ENCODE data around the gene EMILIN1. TPM values are rescaled to one million over a fixed set of nuclear protein-coding genes. Genes with fewer than 3 reads are reported as not detected.

EMILIN1 gene
- total RNA-seq, 1 donor from 2014 or later, result 1.1 TPM

DNA sequence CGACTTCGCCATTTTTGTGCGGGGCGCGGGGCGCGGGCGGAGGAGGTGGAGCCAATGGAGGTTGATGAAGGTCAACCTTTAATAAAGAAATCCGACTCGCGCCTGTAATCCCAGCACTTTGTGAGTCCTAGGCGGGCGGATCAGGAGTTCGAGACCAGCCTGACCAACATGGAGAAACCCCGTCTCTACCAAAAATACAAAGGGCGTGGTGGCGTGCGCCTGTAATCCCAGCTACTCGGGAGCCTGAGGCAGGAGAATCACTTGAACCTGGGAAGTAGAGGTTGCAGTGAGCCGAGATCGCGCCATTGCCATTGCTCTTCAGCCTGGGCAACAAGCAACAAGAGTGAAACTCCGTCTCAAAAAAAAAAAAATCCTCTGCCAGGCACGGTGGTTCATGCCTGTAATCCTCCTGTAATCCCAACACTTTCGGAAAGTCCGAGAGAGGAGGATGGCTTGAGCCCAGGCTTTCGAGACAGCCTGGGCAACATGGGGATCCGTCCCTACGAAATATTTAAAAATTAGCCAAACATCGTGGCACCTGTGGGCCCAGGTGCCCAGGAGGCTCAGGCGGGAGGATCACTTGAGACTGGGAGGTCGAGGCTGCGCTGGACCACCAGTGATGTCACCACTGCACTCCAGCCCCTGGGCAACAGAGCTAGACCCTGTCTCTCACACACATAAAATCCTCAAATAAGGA lies 56.5 kb downstream of the EMILIN1 start:
- TF ChIP-seq CTCF (IDR thresholded peaks at IDR 0.05; ENCODE audit: unreplicated experiment), result no peak
- Mint-ChIP-seq H3K27ac (peak overlapping the region; percentile 97), H3K27me3 (peaks cover 7% of the 10 kb centered on the region), H3K4me3 (ENCODE audit: low read depth) (peak overlapping the region; percentile 92), H3K9me3 (ENCODE audit: low read depth) (no peaks in the 10 kb centered on the region), H3K4me1 (ENCODE audit: low read depth) (peaks cover 12% of the 10 kb centered on the region), H3K36me3 (ENCODE audit: insufficient read depth) (peaks cover 3% of the 10 kb centered on the region)
- DNase-seq (ENCODE audit: low spot score, unreplicated experiment), result no peak

GRCh38 chr2:27135478-27135955 lies 57.1 kb downstream of the EMILIN1 start:
- DNase-seq (ENCODE audit: low spot score, unreplicated experiment), result no peak
- Mint-ChIP-seq H3K4me3 (ENCODE audit: low read depth) (peak overlapping the region; percentile 92), H3K36me3 (ENCODE audit: insufficient read depth) (peaks cover 3% of the 10 kb centered on the region), H3K27ac (peak overlapping the region; percentile 97), H3K9me3 (ENCODE audit: low read depth) (no peaks in the 10 kb centered on the region), H3K4me1 (ENCODE audit: low read depth) (peaks cover 12% of the 10 kb centered on the region), H3K27me3 (peaks cover 7% of the 10 kb centered on the region)
- TF ChIP-seq CTCF (IDR thresholded peaks at IDR 0.05; ENCODE audit: unreplicated experiment), result no peak

Other genes with a start within 250 kb of the EMILIN1 start
- 70.3 and 75.0 TPM in 2 replicates for gene DPYSL5, start 230.5 kb upstream of the EMILIN1 start, total RNA-seq
- gene MAPRE3, start 108.0 kb upstream of the EMILIN1 start, total RNA-seq, result 18.0 and 18.6 TPM in 2 replicates
- gene TMEM214, start 45.6 kb upstream of the EMILIN1 start, total RNA-seq, result 54.0 and 55.2 TPM in 2 replicates
- gene AGBL5, start 26.9 kb upstream of the EMILIN1 start, total RNA-seq, result 58.7 and 60.2 TPM in 2 replicates
- gene OST4, start 7.0 kb upstream of the EMILIN1 start, total RNA-seq, result 245 and 254 TPM in 2 replicates
- gene KHK, start 8.2 kb downstream of the EMILIN1 start, total RNA-seq, result 4.4 and 5.2 TPM in 2 replicates
- 0.31 and 0.87 TPM in 2 replicates for gene CGREF1, start 40.5 kb downstream of the EMILIN1 start, total RNA-seq
- 0.31 and 0.34 TPM in 2 replicates for gene ABHD1, start 45.2 kb downstream of the EMILIN1 start, total RNA-seq
- gene PREB, start 56.0 kb downstream of the EMILIN1 start, total RNA-seq, result 46.9 and 49.7 TPM in 2 replicates
- gene PRR30, start 60.8 kb downstream of the EMILIN1 start, total RNA-seq, result not detected in 2 replicates
- not detected in 2 replicates for gene TCF23, start 70.4 kb downstream of the EMILIN1 start, total RNA-seq
- 96.4 and 107 TPM in 2 replicates for gene ATRAID, start 133.4 kb downstream of the EMILIN1 start, total RNA-seq
- 66.7 and 70.8 TPM in 2 replicates for gene SLC5A6, start 133.7 kb downstream of the EMILIN1 start, total RNA-seq
- 59.3 and 59.7 TPM in 2 replicates for gene CAD, start 138.8 kb downstream of the EMILIN1 start, total RNA-seq
- not detected in 2 replicates for gene SLC30A3, start 184.4 kb downstream of the EMILIN1 start, total RNA-seq
- not detected in 2 replicates for gene DNAJC5G, start 196.8 kb downstream of the EMILIN1 start, total RNA-seq
- not detected in 2 replicates for gene TRIM54, start 203.8 kb downstream of the EMILIN1 start, total RNA-seq
- gene UCN, start 229.8 kb downstream of the EMILIN1 start, total RNA-seq, result 2.0 and 2.4 TPM in 2 replicates
- gene MPV17, start 244.5 kb downstream of the EMILIN1 start, total RNA-seq, result 56.0 and 60.4 TPM in 2 replicates